DOHH2 (cell line): Measurements from ENCODE around the gene COLEC11.
"Not testable (repeated sequence)": the region's sequence is repeated elsewhere in the genome, so short reads cannot be mapped to it uniquely, and the experiment has no call there.

Experiments used
- H3F3A ChIP-seq: fragments of 200-600 bp; sonication (generic), shearing (Covaris generic); 2 replicates; pipeline ENCODE4 v1.6.0; 2016; ENCODE audit warnings: antibody characterized with exemption, mild to moderate bottlenecking; ENCODE audit not compliant: control insufficient read depth, insufficient read depth
- H3K27ac ChIP-seq: fragments of 200-600 bp; sonication (generic); 2 replicates; pipeline ENCODE4 v1.5.1; 2014; ENCODE audit warnings: low read depth, mild to moderate bottlenecking, low read length, moderate library complexity
- H3K27me3 ChIP-seq: fragments of 200-600 bp; sonication (generic); 2 replicates; pipeline ENCODE4 v1.6.1; 2014; ENCODE audit warnings: mild to moderate bottlenecking, low read length, mixed read lengths; ENCODE audit not compliant: control insufficient read depth
- H3K36me3 ChIP-seq: fragments of 200-600 bp; sonication (generic); 2 replicates; pipeline ENCODE4 v1.6.1; 2014; ENCODE audit warnings: mild to moderate bottlenecking, low read length, moderate library complexity, mixed read lengths; ENCODE audit not compliant: control insufficient read depth
- H3K4me1 ChIP-seq: fragments of 200-600 bp; sonication (generic); 2 replicates; pipeline ENCODE4 v1.6.1; 2014; ENCODE audit warnings: mild to moderate bottlenecking, low read length, mixed read lengths; ENCODE audit not compliant: control insufficient read depth
- H3K4me2 ChIP-seq: fragments of 200-600 bp; sonication (generic); 2 replicates; pipeline ENCODE4 v1.6.0; 2014; ENCODE audit warnings: mild to moderate bottlenecking, low read length, moderate library complexity
- H3K4me3 ChIP-seq: fragments of 200-600 bp; sonication (generic); 2 replicates; pipeline ENCODE4 v1.5.1; 2014; ENCODE audit warnings: mild to moderate bottlenecking, low read length, mixed read lengths
- H3K79me2 ChIP-seq: fragments of 200-600 bp; sonication (generic); 2 replicates; pipeline ENCODE4 v1.6.1; 2014; ENCODE audit warnings: mild to moderate bottlenecking, low read length, mixed read lengths; ENCODE audit not compliant: control insufficient read depth
- H3K9me2 ChIP-seq: fragments of 200-600 bp; sonication (generic); replicated peaks from 2 replicates; pipeline ENCODE4 v1.6.1; 2014; ENCODE audit warnings: mild to moderate bottlenecking, low read length, mixed read lengths; ENCODE audit not compliant: control insufficient read depth
- H3K9me3 ChIP-seq: fragments of 200-600 bp; sonication (generic); 2 replicates; pipeline ENCODE4 v1.6.1; 2014; ENCODE audit warnings: antibody characterized with exemption, low read length, mixed read lengths; ENCODE audit not compliant: control insufficient read depth, insufficient read depth
- H4K20me1 ChIP-seq: fragments of 200-600 bp; sonication (generic); 2 replicates; pipeline ENCODE4 v1.6.0; 2014; ENCODE audit warnings: low read depth, mild to moderate bottlenecking, antibody characterized with exemption, low read length, moderate library complexity; ENCODE audit not compliant: control insufficient read depth, insufficient read depth
- EZH2phosphoT487 ChIP-seq: fragments of 200-600 bp; sonication (generic); IDR thresholded peaks from 2 replicates; pipeline ENCODE4 v1.6.1; 2017; ENCODE audit warnings: borderline replicate concordance, mild to moderate bottlenecking, antibody characterized with exemption, low read length, moderate library complexity, mixed read lengths
- TF ChIP-seq, protein P1 (sequence below): fragments of 200-600 bp; sonication (generic); IDR thresholded peaks from one replicate; pipeline ENCODE4 v1.5.1; 2014; ENCODE audit warnings: antibody characterized with exemption, mild to moderate bottlenecking, low read depth, low read length; ENCODE audit not compliant: poor library complexity, severe bottlenecking

The COLEC11 gene

GRCh38 chr2:3608373-3609278 lies 13.7 kb downstream of the COLEC11 start:
- Histone ChIP-seq H3K36me3 (no peaks in the 10 kb centered on the region), H3K4me2 (peak overlapping the region; percentile 81), H3K27ac (peak overlapping the region; percentile 79), H3K9me2 (no peaks in the 10 kb centered on the region), H3K4me1 (peaks cover 56% of the 10 kb centered on the region), H3K4me3 (peak overlapping the region; percentile 58), H3K9me3 (0 out of 2 replicates have a peak, but pooled peaks cover 4% of the 10 kb centered on the region), H3K79me2 (no peaks in the 10 kb centered on the region), H4K20me1 (no peaks in the 10 kb centered on the region), H3K27me3 (no peaks in the 10 kb centered on the region), H3F3A (peaks cover 13% of the 10 kb centered on the region)
- TF ChIP-seq, protein P1, sequence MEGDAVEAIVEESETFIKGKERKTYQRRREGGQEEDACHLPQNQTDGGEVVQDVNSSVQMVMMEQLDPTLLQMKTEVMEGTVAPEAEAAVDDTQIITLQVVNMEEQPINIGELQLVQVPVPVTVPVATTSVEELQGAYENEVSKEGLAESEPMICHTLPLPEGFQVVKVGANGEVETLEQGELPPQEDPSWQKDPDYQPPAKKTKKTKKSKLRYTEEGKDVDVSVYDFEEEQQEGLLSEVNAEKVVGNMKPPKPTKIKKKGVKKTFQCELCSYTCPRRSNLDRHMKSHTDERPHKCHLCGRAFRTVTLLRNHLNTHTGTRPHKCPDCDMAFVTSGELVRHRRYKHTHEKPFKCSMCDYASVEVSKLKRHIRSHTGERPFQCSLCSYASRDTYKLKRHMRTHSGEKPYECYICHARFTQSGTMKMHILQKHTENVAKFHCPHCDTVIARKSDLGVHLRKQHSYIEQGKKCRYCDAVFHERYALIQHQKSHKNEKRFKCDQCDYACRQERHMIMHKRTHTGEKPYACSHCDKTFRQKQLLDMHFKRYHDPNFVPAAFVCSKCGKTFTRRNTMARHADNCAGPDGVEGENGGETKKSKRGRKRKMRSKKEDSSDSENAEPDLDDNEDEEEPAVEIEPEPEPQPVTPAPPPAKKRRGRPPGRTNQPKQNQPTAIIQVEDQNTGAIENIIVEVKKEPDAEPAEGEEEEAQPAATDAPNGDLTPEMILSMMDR: no peak
- TF ChIP-seq EZH2phosphoT487: no peak

DNA sequence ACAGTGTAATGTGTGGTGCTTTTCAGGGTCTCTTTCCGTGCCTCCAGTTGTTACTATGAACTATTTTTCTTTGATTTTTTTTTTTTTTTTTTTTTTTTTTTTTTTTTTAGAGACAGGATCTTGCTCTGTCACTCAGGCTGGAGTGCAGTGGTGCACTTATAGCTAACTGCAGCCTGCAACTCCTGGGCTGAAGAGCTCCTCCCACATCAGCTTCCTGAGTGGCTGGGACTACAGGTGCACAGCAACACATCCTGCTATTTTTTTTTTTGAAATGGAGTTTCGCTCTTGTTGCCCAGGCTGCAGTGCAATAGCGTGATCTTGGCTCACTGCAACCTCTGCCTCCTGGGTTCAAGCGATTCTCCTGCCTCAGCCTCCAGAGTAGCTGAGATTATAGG lies 14.4 kb downstream of the COLEC11 start:
- Histone ChIP-seq H3F3A (peaks cover 13% of the 10 kb centered on the region), H3K4me2 (peak overlapping the region; percentile 81), H3K4me3 (peak overlapping the region; percentile 58), H3K27ac (peak overlapping the region; percentile 79), H3K4me1 (peaks cover 56% of the 10 kb centered on the region)
- H3K9me3 ChIP-seq, H3K36me3 ChIP-seq, H3K79me2 ChIP-seq, H3K9me2 ChIP-seq, H4K20me1 ChIP-seq, H3K27me3 ChIP-seq: not testable (repeated sequence)

DNA sequence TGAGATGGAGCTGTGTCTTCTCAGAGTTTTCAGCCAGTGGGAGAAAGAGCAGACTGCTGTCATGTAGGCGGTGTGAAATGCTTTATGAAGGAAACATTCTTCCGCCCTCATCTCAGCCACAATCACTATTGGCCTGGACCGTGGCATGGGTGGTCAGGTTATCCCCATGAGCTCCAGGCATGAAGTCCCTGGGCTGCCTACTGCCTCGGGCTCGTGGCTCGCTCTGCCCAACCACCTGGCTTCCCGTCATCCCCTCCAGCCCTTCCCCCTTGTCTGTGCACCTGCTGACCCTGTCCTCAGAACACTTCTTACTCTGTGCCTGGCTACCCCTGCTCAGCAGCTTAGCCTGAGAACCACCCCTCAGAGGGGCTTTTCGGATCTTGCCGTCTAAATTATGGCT lies 15.5 kb downstream of the COLEC11 start:
- peaks cover 47% of the 10 kb centered on the region for H3K4me1 ChIP-seq
- no peak for TF ChIP-seq EZH2phosphoT487
- TF ChIP-seq, protein P1: no peak
- 0 out of 2 replicates have a peak, but pooled peaks cover 4% of the 10 kb centered on the region for H3K9me3 ChIP-seq
- H3K79me2 ChIP-seq: no peaks in the 10 kb centered on the region
- peak overlapping the region; percentile 58 for H3K4me3 ChIP-seq
- peak overlapping the region; percentile 81 for H3K4me2 ChIP-seq
- H3F3A ChIP-seq: 0 out of 2 replicates have a peak, but pooled peaks cover 7% of the 10 kb centered on the region
- H3K27me3 ChIP-seq: no peaks in the 10 kb centered on the region
- no peaks in the 10 kb centered on the region for H3K36me3 ChIP-seq
- H3K27ac ChIP-seq: peak overlapping the region; percentile 79
- H3K9me2 ChIP-seq: no peaks in the 10 kb centered on the region
- no peaks in the 10 kb centered on the region for H4K20me1 ChIP-seq

DNA sequence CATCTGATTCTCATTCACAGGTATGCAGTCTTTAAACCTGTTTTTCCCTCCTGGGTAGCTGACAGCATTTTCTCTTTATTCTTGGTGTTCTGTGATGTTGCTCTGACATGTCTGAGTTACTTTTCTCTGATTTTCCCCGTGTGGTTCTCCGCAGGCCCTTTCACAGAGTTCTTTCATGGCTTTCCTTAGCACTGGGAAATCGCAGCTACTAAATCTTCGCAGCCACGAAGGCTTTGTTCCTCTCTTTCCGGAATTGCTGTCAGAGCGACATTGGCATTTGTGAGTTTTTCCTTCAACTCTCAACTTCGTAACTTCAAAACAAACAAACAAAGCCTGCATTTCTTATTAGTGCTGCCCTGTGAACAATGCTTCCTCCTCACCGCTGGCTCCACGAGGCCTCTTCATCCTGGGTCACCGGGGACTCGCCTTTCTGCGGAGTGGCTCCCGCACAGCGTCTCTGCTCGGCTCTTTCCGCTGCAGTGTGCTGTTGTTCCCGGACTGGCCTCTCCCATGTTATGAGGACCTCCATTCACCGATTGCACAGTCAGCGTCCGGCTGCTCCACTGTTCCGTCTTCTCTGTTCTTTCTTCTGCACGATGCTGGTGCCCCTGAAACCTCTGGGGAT lies 16.1 kb downstream of the COLEC11 start:
- peaks cover 42% of the 10 kb centered on the region for H3K4me1 ChIP-seq
- H3K4me3 ChIP-seq: peak overlapping the region; percentile 58
- H3K9me2 ChIP-seq: no peaks in the 10 kb centered on the region
- 0 out of 2 replicates have a peak, but pooled peaks cover 4% of the 10 kb centered on the region for H3K9me3 ChIP-seq
- no peaks in the 10 kb centered on the region for H3K36me3 ChIP-seq
- H4K20me1 ChIP-seq: no peaks in the 10 kb centered on the region
- peak overlapping the region; percentile 79 for H3K27ac ChIP-seq
- 0 out of 2 replicates have a peak, but pooled peaks cover 7% of the 10 kb centered on the region for H3F3A ChIP-seq
- TF ChIP-seq, protein P1: no peak
- TF ChIP-seq EZH2phosphoT487: no peak
- H3K79me2 ChIP-seq: no peaks in the 10 kb centered on the region
- H3K27me3 ChIP-seq: no peaks in the 10 kb centered on the region
- peak overlapping the region; percentile 81 for H3K4me2 ChIP-seq
